ENCODE measurements around the gene ACTR10.

DNA sequence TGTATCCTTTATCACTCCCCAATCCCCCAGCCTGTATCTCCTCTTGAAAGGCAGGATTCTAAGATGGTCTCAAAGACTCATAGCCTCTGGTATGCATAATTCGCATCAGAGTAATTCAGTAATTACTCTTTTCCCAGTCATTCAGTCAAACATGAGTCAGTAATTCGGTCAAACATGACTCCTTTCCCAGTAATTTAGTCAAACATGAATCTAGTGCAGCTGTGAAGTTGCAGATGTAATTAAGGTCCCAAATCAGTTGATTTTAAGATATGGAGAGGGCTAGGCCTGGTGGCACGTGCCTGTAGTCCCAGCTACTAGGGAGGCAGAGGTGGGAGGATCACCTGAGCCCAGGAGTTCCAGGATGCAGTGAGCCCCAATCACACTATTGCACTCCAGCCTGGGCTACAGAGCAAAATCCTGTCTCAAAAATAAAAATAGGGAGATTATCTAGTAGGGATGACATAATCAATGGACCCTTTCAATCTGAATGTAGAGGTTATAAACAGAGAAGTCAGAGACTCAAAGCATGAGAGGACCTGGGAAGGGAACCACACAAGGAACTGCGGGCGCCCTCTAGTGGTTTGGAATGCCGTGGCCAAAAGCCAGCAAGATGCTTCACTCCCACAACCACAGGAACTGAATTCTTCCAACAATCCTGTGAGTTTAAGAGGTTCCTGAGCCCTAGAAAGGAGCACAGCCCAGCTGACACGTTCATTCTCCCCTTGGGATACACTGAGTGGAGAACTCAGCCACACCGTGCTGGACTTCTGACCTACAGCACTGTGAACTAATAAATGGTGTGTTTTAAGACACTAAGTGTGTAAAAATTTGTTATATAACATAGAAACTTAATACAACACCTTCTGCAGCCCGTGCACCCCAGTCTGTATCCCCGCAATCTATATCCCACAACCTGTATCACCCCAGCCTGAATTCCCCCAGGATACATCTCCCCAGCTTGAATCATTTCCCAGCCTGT lies 33.7 kb upstream of the ACTR10 start:
- TF ChIP-seq, protein P1, sequence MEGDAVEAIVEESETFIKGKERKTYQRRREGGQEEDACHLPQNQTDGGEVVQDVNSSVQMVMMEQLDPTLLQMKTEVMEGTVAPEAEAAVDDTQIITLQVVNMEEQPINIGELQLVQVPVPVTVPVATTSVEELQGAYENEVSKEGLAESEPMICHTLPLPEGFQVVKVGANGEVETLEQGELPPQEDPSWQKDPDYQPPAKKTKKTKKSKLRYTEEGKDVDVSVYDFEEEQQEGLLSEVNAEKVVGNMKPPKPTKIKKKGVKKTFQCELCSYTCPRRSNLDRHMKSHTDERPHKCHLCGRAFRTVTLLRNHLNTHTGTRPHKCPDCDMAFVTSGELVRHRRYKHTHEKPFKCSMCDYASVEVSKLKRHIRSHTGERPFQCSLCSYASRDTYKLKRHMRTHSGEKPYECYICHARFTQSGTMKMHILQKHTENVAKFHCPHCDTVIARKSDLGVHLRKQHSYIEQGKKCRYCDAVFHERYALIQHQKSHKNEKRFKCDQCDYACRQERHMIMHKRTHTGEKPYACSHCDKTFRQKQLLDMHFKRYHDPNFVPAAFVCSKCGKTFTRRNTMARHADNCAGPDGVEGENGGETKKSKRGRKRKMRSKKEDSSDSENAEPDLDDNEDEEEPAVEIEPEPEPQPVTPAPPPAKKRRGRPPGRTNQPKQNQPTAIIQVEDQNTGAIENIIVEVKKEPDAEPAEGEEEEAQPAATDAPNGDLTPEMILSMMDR (IDR thresholded peaks at IDR 0.05; ENCODE audit: poor library complexity), result peak; percentile 86
- no peak for TF ChIP-seq EZH2phosphoT487 (IDR thresholded peaks at IDR 0.05; ENCODE audit: low read depth, severe bottlenecking, unreplicated experiment)

Measured in hepatocyte (in vitro differentiated cells).